Left lobe of liver (tissue), 2 donors: Measurements from ENCODE around the gene ANKS1A. TPM values are rescaled to one million over a fixed set of nuclear protein-coding genes. Genes with fewer than 3 reads are reported as not detected.
A peak's percentile ranks its signal among the peaks of the same experiment; 100 is the strongest.

ENCODE experiments used
- ATAC-seq: fragments of 200-7000 bp; cut with Tn5 transposase; one replicate; pipeline ENCODE4 v1.9.1; 2020; ENCODE audit warnings: mild to moderate bottlenecking, moderate library complexity
- DNase-seq: peaks from one replicate; pipeline ENCODE4 v3.0.0-alpha.2; 2020; ENCODE audit warnings: low spot score
- total RNA-seq: library from RNA; stranded (reverse); gene quantifications from one replicate; pipeline ENCODE4 v1.2.1, GENCODE V29; 2021
- donor health status: DM: no; HTN: no; CAD: no; lungs with moderate emphysema.
- donor health status: DM: no; HTN: yes; CAD: no.

The ANKS1A gene
- total RNA-seq, 1 donor from 2014 or later: 13.4 TPM

DNA sequence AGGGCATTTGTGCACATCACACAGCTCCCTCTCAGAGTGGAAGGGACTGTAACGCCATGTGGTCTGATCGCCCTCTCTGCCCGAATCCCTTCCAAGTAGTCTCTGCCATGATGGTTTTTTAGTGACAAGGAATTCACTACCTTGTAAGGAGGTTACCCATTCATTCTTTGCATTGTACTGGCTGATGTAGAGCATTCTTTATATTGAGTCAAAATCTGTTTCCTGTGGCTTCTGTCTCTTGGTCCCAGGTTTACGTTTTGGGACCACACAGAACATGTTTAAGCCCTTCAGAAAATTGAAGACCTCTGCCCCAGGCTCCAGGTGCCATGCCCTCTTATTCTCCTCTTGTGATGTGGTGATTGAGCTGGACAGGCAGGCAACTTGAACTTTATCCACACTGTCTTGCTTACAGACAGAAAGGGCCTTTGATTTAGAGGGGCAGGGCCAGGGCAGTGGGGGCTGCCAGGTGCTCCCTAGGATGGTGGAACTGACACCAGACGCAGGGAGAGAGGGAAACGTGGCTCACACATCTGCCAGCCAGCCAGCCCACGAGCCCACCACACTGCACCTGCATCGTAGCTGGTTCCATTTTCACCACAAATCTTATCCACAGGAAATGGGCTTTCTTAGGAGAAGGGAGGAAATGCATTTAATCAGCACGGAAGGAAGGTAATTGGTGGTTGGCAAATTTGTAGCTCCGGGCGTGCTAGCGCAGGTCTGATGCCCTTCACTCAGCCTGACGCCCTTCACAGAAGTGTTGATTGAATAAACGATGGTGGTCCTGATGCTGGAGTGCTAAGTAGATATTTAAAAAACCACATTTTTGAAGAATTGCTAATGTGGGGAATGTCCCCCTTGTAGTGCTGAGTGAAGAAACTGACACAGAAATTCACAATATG is 173.9 kb downstream of the ANKS1A start:
- DNase-seq: no peak
- ATAC-seq: no peak

DNA sequence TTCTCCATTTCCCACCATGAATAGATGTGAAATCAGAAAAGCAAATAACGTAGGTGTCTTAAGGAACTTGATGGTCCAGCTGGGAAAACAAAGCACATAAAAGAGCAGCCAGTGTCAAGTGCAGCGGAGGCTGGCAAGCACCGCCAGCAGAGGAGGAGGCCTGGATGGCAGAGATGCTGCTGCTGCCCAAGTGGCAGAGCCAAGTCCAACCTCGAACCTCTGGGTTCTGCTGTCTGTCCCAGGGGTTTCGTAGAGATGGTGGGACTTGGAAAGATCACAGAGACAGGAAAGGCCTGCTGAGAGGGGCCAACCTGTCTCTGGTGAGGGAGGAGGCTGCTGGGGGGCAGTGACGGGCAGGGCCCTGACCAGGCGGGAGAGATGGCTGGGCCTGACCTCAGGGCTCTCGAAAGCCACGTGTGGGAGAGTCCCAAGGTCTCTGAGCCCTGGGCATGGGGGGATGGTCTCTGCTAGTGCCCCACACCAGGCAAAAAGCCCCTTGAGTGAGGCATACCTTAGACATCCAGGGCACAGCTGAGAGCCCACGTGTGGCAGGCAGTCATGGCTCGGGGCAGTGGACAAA is 174.7 kb downstream of the ANKS1A start:
- DNase-seq: no peak
- ATAC-seq: no peak

DNA sequence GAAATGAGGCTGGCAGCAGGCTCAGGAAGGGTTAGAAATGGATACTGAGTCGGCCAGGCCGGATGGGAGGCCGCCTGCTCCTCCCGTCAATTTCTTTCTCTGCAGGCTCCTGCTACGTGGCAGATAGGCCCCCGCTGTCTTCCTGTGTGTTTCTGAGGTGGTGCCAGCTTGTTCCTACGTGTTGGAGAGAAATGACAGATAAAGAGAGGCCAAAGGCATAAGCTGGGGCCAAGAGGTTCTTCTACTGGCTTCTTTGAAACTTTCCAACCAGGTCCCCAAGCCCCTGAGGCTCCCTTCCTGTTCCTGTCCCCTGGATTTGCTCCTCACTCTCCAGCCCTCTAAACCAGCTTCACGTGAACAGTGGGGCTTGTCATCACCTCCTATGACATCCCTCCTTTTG is 175.2 kb downstream of the ANKS1A start:
- DNase-seq: no peak
- ATAC-seq: no peak

DNA sequence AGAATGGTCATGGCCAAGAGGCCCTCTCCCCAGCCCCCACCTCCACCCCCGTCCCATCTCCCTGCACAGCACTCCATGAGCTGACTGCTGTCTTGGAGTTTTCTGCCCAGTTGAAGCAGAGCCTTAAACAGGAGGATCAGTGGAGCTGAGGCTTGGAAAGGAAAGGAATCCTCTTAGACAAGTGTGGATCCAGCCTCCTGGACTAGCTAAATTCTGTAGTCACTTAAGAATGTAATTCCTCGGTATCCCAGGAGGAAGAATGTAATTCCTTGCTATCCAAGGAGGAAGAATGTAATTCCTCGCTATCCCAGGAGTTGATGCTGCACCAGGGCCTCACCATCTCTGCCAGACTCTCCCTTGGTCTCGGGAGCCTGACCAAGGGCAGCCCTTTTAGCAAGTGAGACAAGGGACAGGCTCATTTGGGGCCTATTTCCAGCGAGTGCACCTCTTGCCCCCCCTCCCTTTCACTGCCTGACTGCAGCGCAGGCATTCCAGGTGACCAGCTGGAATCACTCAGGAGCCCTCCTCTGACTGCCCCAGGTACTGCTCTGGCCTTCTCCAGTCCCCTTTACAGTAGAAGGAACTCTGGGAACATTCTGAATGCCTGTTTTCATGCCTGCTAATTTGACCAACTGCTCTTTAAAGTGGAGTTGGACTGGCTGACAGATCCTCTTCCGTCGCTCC is 175.8 kb downstream of the ANKS1A start:
- DNase-seq (no peak), ATAC-seq (no peak)

DNA sequence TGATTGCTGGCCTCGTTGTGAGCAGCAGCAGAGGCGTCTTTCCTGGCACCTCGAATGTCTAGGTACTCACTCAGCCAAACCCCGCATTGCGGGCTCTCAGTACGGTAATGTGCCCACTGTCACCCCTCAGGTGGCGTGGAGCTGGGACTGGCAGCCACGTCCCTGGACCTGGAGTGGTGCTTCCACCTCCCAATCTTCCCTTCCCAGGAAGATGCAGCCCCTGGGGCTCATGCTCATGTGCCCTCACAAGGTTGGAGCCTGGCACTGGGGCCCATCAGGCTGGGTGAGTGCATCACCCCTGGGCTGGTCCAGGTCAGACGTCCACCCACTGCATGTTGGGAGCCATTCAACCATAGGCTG is 176.4 kb downstream of the ANKS1A start:
- DNase-seq (no peak), ATAC-seq (no peak)

DNA sequence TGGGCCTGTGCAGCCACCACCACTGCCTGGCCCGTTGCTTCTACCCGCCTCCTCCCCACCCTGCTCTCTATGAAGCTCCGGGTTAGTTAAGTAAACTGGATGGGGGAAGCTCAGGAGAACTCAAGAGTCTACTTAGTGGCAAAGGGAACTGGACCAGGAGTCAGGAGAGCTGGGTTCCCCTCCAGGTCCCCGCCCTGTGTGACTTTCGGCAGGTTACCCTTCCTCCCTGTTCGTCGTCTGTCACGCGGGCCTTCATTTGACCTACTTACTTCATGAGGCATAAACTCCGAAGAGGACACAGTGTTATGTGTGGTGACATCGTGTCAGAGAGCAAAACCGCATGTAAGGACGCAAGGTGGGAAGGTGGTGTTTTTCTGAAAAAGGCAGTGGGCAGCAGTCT is 176.8 kb downstream of the ANKS1A start:
- ATAC-seq (no peak), DNase-seq (no peak)

DNA sequence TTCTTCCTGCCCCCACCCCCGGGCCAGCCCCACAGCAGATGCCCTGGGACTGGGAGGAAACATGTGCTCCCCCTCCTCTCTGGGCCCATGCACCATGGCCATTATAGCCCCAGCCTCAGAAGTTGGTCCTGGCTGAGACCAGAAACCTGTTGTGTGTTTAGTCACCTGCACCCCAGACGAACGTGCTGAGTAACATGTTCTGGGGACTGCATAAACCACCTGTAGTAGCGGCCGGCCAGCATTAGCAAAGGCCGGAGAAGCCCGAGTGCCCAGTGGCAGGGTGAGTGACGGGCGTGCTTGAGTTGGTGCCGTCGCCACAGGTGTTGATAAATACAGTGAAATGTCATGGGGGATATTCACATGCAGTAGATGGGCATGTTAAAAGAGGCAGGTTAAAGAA is 178.2 kb downstream of the ANKS1A start:
- DNase-seq: no peak

DNA sequence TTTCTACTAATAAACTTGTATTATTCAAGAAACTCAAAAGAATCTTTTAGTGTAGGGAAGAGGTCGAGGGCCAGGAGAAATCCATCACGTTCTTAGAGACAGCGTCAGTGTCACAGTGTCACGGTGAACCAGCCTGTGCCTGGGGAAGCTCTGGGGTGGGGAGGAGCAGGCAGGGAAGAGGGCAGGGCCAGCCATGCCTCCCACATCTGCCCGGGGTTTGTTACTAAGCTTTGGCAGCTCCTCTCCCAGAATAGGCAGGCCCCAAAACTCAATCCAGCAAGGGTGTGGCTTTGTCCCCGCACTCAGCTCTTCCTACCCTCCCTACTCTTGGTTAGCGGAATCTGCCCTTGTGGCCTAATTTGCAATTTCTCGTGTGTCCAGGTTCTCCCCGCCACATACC is 179.2 kb downstream of the ANKS1A start:
- ATAC-seq: no peak
- DNase-seq: no peak

More for the DNA sequence above, 178.2 kb downstream of the ANKS1A start:
- ATAC-seq: no peak

DNA sequence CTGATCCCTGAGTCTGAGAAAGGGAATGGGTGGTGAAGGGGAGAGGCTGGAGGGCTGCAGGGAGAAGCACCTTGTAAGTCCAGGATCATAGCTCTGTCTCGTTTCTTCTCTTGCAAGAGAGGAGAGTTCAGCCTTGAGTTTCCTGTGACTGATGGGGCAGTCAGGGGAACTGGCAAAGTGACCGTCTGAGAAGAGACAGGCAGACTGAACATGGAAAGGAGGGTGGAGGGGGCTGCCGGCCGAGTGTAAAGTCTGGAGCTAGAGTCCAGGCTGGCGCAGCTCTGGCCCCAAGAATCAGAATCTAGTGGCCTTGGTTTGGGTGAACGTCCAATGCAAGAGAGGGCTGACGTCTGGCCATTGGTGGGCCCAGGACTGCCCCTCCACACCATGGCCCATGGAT is 179.6 kb downstream of the ANKS1A start:
- ATAC-seq (no peak), DNase-seq (no peak)

DNA sequence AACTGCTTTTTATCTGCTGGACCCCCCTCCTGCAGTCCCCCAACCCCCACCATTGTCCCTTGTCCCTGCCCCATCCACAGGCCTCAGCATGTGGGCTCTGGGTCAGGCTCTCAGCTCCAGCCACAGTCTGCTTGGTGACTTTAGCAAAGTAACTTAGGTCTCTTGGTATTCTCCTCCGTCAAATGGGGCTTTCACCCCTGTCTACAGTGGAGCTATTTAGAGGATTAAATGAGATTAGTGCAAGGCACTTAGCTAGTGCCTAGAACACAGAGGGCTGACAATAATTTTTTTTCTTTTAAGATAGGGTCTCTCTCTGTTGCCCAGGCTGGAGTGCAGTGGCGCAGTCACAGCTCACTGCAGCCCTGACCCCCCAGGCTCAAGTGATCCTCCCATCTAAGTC is 180.2 kb downstream of the ANKS1A start:
- no peak for DNase-seq
- no peak for ATAC-seq

DNA sequence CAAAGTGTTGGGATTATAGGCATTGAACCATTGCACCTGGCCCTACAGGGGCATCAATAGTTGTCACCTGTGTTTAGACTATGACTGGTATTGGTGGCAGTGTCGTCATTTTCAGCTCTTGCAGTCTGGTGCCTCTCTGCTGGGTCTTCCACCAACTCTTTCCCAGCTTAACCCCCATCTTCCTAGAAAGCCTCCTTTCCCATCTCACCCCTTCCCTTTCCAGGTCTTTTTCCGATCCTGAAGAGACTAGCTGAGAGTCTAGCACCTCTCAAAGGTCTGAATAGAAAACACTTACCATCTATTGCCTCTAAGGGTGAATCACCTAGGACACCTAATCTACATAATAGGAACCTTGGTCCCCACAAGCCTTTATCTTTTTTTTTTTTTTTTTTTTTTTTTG is 181.1 kb downstream of the ANKS1A start:
- DNase-seq (no peak), ATAC-seq (no peak)

DNA sequence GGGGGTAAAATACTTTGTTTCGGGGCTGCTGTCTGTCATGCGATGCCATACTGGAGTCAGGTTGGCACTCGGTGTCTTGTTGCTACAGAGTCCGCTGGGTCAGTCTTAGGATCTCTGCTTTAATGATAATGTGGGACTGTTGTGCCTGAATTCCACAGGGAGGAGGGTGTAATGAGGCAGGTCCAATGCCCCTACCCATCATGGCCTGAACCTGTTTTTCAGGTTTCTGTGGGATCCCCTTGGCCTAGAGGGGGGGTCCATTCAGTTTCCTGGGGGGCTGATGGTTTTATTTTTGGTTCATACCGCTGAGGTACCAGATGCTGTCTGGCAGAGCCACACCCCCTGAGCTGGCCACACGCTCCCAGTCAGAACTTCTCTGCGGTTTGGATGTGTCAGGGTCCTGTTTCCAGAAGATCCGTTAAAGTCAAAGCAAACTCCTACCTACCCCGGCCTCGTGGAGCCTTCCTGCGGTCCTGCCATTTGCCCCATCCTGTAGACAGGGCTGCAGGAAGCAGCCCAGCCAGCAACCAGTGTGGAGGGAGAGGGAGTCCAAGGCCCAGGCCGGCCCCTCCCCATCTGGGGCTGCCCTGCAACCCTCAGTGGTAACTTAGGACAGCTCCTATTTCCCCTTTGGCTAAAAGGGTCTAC is 182.4 kb downstream of the ANKS1A start:
- ATAC-seq (peak; percentile 17), DNase-seq (no peak)

DNA sequence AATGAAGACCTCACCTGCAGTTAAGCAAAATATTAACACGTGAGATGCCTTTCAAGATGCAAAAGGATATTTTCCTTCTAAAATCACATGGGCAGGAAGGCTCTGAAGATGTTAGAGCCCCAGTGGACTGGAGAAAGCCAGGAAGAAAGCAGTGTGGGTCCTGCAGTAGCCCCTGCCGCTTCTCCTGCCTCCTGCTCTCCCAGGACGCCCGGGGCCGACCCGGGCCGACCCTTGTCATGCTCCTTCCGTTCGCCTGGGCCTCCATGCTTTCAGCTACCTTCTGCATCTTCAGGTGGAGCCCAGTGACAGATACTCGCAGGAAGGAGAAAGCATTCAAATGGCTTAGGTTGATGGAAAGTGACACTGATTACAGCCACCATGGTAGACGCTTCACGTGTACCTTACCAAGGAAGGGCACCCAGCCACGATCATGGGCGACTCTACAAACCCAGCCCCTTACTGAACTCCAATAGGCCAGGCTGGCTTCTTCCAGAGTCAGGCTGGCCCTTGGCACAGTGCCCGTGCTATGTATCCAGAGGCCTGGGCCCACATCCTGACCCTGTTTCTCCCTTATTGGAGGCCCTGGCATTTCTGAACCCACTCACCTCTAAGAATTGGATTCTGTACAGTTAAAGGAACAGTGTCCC is 183.1 kb downstream of the ANKS1A start:
- ATAC-seq: no peak
- no peak for DNase-seq

DNA sequence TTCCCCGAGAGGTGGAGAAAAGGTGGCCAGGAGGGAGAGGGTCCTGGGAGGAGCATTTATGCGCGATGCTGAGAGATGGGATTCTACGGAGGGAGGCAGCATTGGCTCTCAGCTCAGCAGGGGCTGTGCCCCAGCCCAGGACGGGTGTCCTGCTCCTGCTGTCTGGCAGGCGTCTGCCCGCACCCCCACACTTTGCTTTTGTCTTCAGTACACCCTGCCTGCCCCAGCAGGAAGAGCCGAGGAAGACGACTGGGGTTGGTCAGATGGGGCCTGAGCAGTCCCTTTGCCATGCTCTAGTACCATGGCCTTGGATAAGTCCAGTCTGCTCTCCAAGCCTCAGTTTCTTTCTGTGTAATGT is 183.6 kb downstream of the ANKS1A start:
- ATAC-seq (no peak), DNase-seq (no peak)

DNA sequence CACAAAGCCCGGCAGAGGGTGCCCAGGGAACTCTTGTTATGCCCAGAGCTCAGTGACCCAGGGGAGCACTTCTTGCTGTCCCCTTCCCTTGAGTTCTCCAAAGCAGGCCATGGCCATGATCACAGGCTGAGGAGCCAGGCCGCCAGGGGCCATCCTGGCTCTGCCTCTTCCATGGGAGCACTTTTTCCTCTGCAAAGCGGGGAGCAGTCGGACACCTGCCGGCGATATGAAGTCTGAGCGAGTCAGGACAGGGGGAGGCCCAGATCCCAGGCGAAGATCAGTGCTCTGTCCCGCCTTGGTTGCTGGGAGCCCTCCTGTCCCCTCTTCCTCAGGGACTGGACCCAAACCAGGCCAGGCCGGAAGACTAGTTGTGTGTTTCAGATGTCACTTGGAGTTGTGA is 184.2 kb downstream of the ANKS1A start:
- no peak for ATAC-seq
- no peak for DNase-seq

DNA sequence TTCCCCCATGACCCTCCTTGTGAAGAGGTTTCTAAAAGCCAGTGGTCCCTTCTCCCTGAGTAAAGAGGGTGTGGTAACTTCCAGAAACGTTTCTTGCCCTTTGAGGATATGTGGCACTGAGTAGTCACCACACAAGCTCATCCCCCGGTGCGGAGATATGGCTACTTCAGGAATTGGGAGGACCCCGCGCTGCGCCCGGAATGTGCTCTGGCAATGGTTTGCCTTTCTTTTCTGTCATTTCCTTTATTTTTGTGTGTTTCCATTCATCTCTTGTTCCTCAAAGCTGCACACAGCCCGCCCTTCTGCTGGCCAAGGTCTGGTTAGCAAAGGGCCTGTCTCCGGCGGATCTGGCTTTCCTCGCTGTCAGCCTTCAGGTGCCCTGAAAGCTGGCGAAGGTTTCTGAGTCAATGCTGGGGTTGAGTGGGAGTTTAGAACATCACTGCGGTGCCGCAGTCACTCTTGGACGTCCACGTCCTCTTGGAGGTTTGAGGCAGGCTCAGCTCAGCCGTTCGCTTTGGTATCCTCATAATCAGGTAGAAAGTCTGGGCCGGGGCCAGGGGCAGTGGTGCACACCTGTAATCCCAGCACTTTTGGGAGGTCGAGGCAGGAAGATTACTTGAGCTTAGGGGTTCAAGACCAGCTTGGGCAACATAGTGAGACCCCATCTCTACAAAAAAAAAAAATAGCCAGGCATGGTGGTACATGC is 184.9 kb downstream of the ANKS1A start:
- ATAC-seq (no peak), DNase-seq (no peak)

DNA sequence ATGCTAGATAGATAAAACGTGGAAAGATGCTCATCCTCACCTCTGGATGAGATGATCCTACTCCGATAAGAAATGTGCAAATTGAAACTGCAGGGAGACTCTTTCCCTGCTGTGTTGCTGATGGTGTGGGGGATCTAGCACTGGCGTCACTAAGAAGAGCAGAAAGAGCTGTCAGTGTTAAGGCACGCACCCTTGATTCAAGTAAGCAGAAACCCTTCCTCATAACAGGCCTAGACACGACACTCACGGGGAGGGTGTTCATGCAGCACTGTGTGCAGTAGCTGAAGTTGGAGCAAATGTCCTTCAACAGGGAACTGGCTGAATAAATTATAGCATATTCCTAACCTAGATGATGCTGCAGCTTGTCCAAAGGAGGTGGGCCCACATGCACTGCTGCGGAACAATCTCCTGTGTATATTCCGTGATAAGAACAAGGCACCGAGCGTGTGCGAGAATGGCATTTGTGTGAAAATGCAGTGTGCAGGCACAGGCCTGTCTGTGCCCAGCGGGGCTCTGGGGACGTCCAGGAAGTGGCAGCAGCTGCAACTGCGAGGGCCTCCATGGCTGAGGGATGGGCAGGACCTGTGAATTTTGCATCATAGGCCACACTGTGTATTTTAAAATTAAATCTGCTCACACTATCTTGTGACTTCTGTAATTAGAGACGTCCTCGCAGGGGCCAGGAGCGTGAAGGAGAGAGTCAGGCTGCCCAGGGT is 188.1 kb downstream of the ANKS1A start:
- no peak for DNase-seq
- no peak for ATAC-seq

DNA sequence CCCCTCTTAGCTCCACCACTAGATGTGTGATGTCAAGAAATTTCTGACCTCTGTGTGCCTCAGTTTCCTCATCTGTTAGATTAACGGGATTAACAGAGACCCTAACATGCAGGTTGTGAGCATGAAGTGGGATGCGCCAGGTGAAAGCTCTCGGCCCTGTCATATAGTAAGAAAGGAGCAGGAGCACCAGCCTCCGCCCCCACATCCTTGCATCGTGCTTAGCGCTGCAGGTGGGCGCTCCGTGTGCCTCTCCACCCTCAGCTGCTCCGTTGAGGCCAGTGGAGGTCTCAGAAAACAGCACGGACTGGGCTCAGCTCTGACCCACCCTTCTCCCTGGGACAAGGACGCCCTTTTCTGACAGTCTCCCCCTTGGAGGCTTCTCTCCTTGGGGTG is 188.7 kb downstream of the ANKS1A start:
- DNase-seq: no peak
- ATAC-seq: no peak

DNA sequence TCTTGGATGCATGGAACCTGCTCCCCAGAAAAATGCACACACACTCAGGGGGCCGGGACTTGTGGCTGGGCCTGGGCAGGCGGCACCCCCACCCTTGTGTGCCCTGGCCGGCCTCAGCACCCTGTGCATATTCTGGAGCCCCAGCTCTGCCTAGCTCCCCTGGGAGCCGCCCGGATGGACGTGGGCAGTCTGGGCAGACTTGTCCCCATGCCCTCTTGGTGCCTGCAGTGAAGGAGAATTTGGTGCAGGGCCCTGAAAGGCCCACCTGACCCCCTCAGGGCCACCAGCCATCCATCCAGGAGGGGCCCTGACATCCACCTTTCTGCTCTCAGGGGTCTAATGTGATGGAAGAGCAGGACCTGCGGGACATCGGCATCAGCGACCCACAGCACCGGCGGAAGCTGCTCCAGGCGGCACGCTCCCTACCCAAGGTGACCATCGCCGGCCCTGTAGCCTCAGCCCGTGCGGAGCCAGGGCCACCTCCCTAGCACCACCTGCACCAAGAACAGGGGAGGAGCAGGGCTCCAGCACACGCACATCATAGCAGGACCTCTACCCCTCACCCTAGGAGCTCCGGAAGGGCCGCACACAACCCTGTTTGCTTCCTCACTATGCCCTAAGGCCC is 189.3 kb downstream of the ANKS1A start:
- no peak for DNase-seq
- no peak for ATAC-seq

DNA sequence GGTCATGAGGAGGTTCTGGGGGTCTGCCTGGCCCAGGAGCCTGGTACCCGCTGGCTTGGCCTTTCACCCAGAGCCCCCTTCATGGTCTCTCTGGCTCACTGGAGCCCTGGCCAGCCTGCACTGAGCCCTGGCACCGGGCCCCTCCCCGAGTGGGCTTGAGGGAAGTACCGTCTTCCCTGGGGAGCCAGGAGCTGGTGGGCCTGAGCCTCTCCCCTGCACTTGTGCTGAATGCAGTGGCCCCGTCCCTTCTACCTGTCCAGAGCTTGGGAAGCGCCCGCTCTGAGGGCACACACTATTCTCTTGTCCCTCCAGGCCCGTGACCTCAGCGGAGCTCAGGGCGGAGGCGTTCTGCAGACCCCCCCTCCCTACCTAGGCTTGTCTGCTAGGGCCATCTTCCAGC is 189.8 kb downstream of the ANKS1A start:
- DNase-seq: no peak
- ATAC-seq: no peak
